SK-N-SH treated with all-trans-retinoic acid at 6 μM for 48 hours (cell line): ENCODE measurements around the gene CCBE1.

Source experiments
- ATAC-seq: fragments of 200-7000 bp; cut with Tn5 transposase; 3 replicates; pipeline ENCODE4 v1.9.1; 2020; ENCODE audit warnings: mild to moderate bottlenecking, moderate library complexity
- ARNTL ChIP-seq: fragments of 450-650 bp; formaldehyde crosslinking; IDR thresholded peaks from 2 replicates; pipeline ENCODE4 v1.5.0; 2020; ENCODE audit warnings: low read depth, mild to moderate bottlenecking, moderate library complexity, borderline replicate concordance
- BACH2 ChIP-seq: fragments of 250-450 bp; sonication (Bioruptor Pico); IDR thresholded peaks from 2 replicates; pipeline ENCODE4 v1.9.0; 2021; ENCODE audit warnings: mild to moderate bottlenecking, borderline replicate concordance
- CSDC2 ChIP-seq: fragments of 250-450 bp; sonication (Bioruptor Pico); IDR thresholded peaks from 2 replicates; pipeline ENCODE4 v1.5.0; 2020; ENCODE audit warnings: mild to moderate bottlenecking, moderate library complexity
- ESRRG ChIP-seq: fragments of 250-450 bp; sonication (Bioruptor Pico); IDR thresholded peaks from 2 replicates; pipeline ENCODE4 v1.6.1; 2021; ENCODE audit warnings: mild to moderate bottlenecking
- GLIS3 ChIP-seq: fragments of 250-450 bp; sonication (Bioruptor Pico); IDR thresholded peaks from 2 replicates; pipeline ENCODE4 v1.5.0; 2020; ENCODE audit warnings: mild to moderate bottlenecking, moderate library complexity
- ISL1 ChIP-seq: fragments of 250-450 bp; sonication (Bioruptor Pico); IDR thresholded peaks from 2 replicates; pipeline ENCODE4 v2.1.2; 2022; ENCODE audit warnings: mild to moderate bottlenecking, moderate library complexity
- OSR1 ChIP-seq: fragments of 250-450 bp; sonication (Bioruptor Pico); IDR thresholded peaks from 2 replicates; pipeline ENCODE4 v1.8.0; 2022; ENCODE audit warnings: moderate library complexity, mild to moderate bottlenecking, inconsistent platforms
- PPARA ChIP-seq: fragments of 250-450 bp; sonication (Bioruptor Pico); IDR thresholded peaks from 2 replicates; pipeline ENCODE4 v1.5.0; 2020; ENCODE audit warnings: mild to moderate bottlenecking, borderline replicate concordance
- RARB ChIP-seq: fragments of 250-450 bp; sonication (Bioruptor Pico); IDR thresholded peaks from 2 replicates; pipeline ENCODE4 v1.8.0; 2021; ENCODE audit warnings: mild to moderate bottlenecking, moderate library complexity
- SNAI2 ChIP-seq: fragments of 250-450 bp; sonication (Bioruptor Pico); IDR thresholded peaks from 2 replicates; pipeline ENCODE4 v1.5.0; 2020; ENCODE audit warnings: mild to moderate bottlenecking, moderate library complexity
- TOX ChIP-seq: fragments of 250-450 bp; sonication (Bioruptor Pico); IDR thresholded peaks from 2 replicates; pipeline ENCODE4 v1.8.0; 2021; ENCODE audit warnings: mild to moderate bottlenecking, moderate library complexity, borderline replicate concordance
- ZC3H10 ChIP-seq: fragments of 250-450 bp; sonication (Bioruptor Pico); IDR thresholded peaks from 2 replicates; pipeline ENCODE4 v1.5.1; 2021; ENCODE audit warnings: mild to moderate bottlenecking, moderate library complexity
- ZFP3 ChIP-seq: fragments of 250-450 bp; sonication (Bioruptor Pico); IDR thresholded peaks from 2 replicates; pipeline ENCODE4 v1.5.0; 2020; ENCODE audit warnings: mild to moderate bottlenecking, moderate library complexity
- ZFP30 ChIP-seq: fragments of 450-650 bp; formaldehyde crosslinking; IDR thresholded peaks from 2 replicates; pipeline ENCODE4 v1.5.0; 2022; ENCODE audit warnings: mild to moderate bottlenecking, moderate library complexity
- ZNF565 ChIP-seq: fragments of 450-650 bp; formaldehyde crosslinking; conservative IDR thresholded peaks from 2 replicates; pipeline ENCODE4 v1.5.0; 2020; ENCODE audit warnings: low read depth, mild to moderate bottlenecking, moderate library complexity
- ZNF70 ChIP-seq: fragments of 450-650 bp; formaldehyde crosslinking; IDR thresholded peaks from 2 replicates; pipeline ENCODE4 v1.5.0; 2020; ENCODE audit warnings: mild to moderate bottlenecking, moderate library complexity
- ZNF8 ChIP-seq: fragments of 450-650 bp; formaldehyde crosslinking; IDR thresholded peaks from 2 replicates; pipeline ENCODE4 v1.5.0; 2020; ENCODE audit warnings: mild to moderate bottlenecking, moderate library complexity
- TF ChIP-seq, protein P1 (sequence below): fragments of 250-450 bp; sonication (Bioruptor Pico); IDR thresholded peaks from 2 replicates; pipeline ENCODE4 v1.5.0; 2020; ENCODE audit warnings: mild to moderate bottlenecking, moderate library complexity
- TF ChIP-seq, protein P2 (sequence below): fragments of 250-450 bp; sonication (Bioruptor Pico); IDR thresholded peaks from 2 replicates; pipeline ENCODE4 v1.5.1; 2021; ENCODE audit warnings: mild to moderate bottlenecking, moderate library complexity
- TF ChIP-seq, protein P3 (sequence below): fragments of 250-450 bp; sonication (Bioruptor Pico); IDR thresholded peaks from 2 replicates; pipeline ENCODE4 v1.5.1; 2020; ENCODE audit warnings: low read depth, mild to moderate bottlenecking, moderate library complexity
- TF ChIP-seq, protein P4 (sequence below): fragments of 250-450 bp; sonication (Bioruptor Pico); IDR thresholded peaks from 2 replicates; pipeline ENCODE4 v1.8.0; 2021; ENCODE audit warnings: low read depth, mild to moderate bottlenecking, moderate library complexity, borderline replicate concordance

The CCBE1 gene

DNA sequence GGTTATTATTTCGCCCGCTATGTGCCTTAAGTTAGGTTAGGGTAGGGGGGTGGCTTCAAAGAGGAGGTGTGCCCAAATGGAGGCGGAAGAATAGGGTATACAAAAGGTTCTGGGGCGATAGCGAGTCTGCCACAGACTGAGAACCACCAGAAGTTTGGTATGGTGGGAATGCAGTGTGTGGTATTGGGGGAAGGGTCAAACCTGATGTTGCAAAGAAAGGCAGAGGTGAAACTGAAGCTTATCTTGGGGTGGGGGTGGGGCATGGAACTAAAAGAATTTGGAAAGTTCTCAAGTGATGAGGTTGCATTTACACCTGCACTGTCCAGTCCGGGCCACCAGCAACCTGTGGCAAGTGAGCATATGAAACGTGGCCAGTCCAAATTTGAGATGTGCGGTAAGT lies 11.8 kb upstream of the CCBE1 start:
- ATAC-seq: no peak
- TF ChIP-seq ZFP30 (CRISPR knock-in tag) (no peak), ZFP3 (CRISPR knock-in tag) (no peak), RARB (no peak), ARNTL (CRISPR knock-in tag) (no peak), ZC3H10 (CRISPR knock-in tag) (no peak), ZNF565 (no peak), ZNF70 (CRISPR knock-in tag) (no peak), ESRRG (CRISPR knock-in tag) (no peak), TOX (CRISPR knock-in tag) (no peak)

DNA sequence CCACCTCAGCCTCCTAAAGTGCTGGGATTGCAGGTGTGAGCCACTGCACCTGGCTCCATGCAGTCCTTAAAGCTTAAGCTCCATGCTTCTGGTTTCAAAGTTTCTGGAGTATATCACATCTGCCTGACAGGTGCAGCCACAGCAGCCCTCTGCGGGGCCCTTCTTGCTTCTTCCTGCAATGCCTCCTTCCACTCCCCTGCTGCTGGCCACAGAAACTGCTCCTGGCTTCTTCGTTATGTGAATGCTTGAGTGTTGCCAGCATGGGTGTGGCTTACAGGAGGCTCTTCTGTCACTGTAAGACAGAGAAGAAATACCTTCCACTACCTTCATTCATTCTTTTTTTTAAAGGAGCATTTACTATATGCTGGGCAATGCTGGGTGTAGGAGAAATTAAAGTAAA lies 10.1 kb upstream of the CCBE1 start:
- TF ChIP-seq CSDC2 (CRISPR knock-in tag) (no peak), SNAI2 (CRISPR knock-in tag) (no peak)
- TF ChIP-seq, protein P1, sequence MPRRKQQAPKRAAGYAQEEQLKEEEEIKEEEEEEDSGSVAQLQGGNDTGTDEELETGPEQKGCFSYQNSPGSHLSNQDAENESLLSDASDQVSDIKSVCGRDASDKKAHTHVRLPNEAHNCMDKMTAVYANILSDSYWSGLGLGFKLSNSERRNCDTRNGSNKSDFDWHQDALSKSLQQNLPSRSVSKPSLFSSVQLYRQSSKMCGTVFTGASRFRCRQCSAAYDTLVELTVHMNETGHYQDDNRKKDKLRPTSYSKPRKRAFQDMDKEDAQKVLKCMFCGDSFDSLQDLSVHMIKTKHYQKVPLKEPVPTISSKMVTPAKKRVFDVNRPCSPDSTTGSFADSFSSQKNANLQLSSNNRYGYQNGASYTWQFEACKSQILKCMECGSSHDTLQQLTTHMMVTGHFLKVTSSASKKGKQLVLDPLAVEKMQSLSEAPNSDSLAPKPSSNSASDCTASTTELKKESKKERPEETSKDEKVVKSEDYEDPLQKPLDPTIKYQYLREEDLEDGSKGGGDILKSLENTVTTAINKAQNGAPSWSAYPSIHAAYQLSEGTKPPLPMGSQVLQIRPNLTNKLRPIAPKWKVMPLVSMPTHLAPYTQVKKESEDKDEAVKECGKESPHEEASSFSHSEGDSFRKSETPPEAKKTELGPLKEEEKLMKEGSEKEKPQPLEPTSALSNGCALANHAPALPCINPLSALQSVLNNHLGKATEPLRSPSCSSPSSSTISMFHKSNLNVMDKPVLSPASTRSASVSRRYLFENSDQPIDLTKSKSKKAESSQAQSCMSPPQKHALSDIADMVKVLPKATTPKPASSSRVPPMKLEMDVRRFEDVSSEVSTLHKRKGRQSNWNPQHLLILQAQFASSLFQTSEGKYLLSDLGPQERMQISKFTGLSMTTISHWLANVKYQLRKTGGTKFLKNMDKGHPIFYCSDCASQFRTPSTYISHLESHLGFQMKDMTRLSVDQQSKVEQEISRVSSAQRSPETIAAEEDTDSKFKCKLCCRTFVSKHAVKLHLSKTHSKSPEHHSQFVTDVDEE (CRISPR knock-in tag): no peak
- no peak; the same call in 2 of the 3 replicates for ATAC-seq

DNA sequence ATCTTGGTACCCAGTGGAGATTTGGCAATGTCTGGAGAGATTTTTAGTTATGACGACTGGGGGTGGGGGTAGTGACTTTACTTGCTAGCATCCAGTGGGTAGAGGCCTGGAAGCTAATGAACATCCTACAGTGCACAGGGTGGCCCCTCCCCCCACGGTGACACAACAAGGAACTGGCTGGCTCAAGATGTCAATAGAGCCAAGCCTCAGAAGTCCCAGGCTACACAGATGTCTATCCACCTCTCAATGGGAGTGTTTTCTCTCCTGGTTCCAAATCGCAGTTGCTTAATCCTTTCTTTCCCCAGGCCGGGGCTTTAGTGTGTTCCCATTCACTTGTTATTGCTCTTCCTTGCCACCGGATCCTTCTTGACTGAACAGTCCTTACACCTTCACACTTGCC lies 9.3 kb upstream of the CCBE1 start:
- ATAC-seq: no peak
- no peak for TF ChIP-seq PPARA (CRISPR knock-in tag)
- no peak for TF ChIP-seq SNAI2 (CRISPR knock-in tag)
- TF ChIP-seq, protein P2, sequence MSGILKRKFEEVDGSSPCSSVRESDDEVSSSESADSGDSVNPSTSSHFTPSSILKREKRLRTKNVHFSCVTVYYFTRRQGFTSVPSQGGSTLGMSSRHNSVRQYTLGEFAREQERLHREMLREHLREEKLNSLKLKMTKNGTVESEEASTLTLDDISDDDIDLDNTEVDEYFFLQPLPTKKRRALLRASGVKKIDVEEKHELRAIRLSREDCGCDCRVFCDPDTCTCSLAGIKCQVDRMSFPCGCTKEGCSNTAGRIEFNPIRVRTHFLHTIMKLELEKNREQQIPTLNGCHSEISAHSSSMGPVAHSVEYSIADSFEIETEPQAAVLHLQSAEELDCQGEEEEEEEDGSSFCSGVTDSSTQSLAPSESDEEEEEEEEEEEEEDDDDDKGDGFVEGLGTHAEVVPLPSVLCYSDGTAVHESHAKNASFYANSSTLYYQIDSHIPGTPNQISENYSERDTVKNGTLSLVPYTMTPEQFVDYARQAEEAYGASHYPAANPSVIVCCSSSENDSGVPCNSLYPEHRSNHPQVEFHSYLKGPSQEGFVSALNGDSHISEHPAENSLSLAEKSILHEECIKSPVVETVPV (CRISPR knock-in tag): no peak
- TF ChIP-seq CSDC2 (CRISPR knock-in tag): no peak
- TF ChIP-seq OSR1 (CRISPR knock-in tag): no peak
- TF ChIP-seq RARB: no peak
- no peak for TF ChIP-seq ZC3H10 (CRISPR knock-in tag)
- no peak for TF ChIP-seq ISL1 (CRISPR knock-in tag)
- TF ChIP-seq, protein P3, sequence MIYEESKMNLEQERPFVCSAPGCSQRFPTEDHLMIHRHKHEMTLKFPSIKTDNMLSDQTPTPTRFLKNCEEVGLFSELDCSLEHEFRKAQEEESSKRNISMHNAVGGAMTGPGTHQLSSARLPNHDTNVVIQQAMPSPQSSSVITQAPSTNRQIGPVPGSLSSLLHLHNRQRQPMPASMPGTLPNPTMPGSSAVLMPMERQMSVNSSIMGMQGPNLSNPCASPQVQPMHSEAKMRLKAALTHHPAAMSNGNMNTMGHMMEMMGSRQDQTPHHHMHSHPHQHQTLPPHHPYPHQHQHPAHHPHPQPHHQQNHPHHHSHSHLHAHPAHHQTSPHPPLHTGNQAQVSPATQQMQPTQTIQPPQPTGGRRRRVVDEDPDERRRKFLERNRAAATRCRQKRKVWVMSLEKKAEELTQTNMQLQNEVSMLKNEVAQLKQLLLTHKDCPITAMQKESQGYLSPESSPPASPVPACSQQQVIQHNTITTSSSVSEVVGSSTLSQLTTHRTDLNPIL (CRISPR knock-in tag): no peak
- no peak for TF ChIP-seq ZFP30 (CRISPR knock-in tag)
- no peak for TF ChIP-seq TOX (CRISPR knock-in tag)
- TF ChIP-seq ZNF565: no peak
- no peak for TF ChIP-seq GLIS3
- no peak for TF ChIP-seq BACH2
- TF ChIP-seq, protein P4, sequence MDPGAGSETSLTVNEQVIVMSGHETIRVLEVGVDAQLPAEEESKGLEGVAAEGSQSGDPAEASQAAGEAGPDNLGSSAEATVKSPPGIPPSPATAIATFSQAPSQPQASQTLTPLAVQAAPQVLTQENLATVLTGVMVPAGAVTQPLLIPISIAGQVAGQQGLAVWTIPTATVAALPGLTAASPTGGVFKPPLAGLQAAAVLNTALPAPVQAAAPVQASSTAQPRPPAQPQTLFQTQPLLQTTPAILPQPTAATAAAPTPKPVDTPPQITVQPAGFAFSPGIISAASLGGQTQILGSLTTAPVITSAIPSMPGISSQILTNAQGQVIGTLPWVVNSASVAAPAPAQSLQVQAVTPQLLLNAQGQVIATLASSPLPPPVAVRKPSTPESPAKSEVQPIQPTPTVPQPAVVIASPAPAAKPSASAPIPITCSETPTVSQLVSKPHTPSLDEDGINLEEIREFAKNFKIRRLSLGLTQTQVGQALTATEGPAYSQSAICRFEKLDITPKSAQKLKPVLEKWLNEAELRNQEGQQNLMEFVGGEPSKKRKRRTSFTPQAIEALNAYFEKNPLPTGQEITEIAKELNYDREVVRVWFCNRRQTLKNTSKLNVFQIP (CRISPR knock-in tag): no peak

GRCh38 chr18:59705145-59705544 lies 7.9 kb upstream of the CCBE1 start:
- ATAC-seq: no peak
- TF ChIP-seq RARB: no peak
- TF ChIP-seq PPARA (CRISPR knock-in tag): no peak
- TF ChIP-seq, protein P3 (CRISPR knock-in tag): no peak
- TF ChIP-seq CSDC2 (CRISPR knock-in tag): no peak
- TF ChIP-seq SNAI2 (CRISPR knock-in tag): no peak
- TF ChIP-seq TOX (CRISPR knock-in tag): no peak
- no peak for TF ChIP-seq ZNF70 (CRISPR knock-in tag)
- no peak for TF ChIP-seq ZNF8
- no peak for TF ChIP-seq ZFP3 (CRISPR knock-in tag)
